ENCODE measurements around the gene DNAH8.

DNA sequence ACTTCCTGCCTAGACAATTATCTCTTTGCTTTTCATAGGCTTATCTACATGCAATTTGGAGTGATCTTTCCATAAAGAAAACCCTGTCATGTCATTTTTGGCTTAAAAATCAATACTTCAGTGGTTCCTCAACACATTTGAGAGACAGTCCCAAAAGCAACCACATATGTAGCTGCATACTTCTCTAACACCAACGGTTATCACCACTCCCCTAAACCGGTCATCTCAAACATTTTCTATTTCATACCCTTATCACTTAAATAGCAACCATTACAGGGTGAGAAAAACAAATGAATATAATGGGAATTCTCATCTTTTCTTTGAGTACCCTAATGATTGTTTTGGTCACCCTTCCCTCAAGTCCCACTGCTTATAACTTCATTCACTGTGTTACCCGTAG, 17.3 kb upstream of the DNAH8 start:
- TF ChIP-seq, protein P1, sequence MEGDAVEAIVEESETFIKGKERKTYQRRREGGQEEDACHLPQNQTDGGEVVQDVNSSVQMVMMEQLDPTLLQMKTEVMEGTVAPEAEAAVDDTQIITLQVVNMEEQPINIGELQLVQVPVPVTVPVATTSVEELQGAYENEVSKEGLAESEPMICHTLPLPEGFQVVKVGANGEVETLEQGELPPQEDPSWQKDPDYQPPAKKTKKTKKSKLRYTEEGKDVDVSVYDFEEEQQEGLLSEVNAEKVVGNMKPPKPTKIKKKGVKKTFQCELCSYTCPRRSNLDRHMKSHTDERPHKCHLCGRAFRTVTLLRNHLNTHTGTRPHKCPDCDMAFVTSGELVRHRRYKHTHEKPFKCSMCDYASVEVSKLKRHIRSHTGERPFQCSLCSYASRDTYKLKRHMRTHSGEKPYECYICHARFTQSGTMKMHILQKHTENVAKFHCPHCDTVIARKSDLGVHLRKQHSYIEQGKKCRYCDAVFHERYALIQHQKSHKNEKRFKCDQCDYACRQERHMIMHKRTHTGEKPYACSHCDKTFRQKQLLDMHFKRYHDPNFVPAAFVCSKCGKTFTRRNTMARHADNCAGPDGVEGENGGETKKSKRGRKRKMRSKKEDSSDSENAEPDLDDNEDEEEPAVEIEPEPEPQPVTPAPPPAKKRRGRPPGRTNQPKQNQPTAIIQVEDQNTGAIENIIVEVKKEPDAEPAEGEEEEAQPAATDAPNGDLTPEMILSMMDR (IDR thresholded peaks at IDR 0.05 in 4 of 5, conservative IDR thresholded peaks at IDR 0.05 in 1 of 5), result no peak
- TF ChIP-seq POLR2A (IDR thresholded peaks at IDR 0.05), result no peak

All from gastrocnemius medialis (tissue), 4 donors.